ENCODE data around the gene IL17RE.

IL17RE gene

DNA sequence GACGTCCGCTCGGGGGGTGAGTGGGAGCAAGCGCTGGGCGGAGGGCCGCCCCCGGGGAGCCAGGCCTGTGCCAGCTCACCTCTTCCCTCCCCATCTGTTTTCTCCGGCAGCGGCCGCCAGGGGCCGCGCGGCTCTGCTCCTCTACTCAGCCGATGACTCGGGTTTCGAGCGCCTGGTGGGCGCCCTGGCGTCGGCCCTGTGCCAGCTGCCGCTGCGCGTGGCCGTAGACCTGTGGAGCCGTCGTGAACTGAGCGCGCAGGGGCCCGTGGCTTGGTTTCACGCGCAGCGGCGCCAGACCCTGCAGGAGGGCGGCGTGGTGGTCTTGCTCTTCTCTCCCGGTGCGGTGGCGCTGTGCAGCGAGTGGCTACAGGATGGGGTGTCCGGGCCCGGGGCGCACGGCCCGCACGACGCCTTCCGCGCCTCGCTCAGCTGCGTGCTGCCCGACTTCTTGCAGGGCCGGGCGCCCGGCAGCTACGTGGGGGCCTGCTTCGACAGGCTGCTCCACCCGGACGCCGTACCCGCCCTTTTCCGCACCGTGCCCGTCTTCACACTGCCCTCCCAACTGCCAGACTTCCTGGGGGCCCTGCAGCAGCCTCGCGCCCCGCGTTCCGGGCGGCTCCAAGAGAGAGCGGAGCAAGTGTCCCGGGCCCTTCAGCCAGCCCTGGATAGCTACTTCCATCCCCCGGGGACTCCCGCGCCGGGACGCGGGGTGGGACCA, 30.4 kb downstream of the IL17RE start (continued):
- TF ChIP-seq ZNF701 (tag by site-specific recombination; IDR thresholded peaks at IDR 0.05) (no peak), ZNF274 (IDR thresholded peaks at IDR 0.05; ENCODE audit: low read length) (no peak), ZNF274 (tag by site-specific recombination; IDR thresholded peaks at IDR 0.05; ENCODE audit: borderline replicate concordance) (no peak), ZNF140 (tag by site-specific recombination; IDR thresholded peaks at IDR 0.05) (no peak), ZNF529 (tag by site-specific recombination; IDR thresholded peaks at IDR 0.05; ENCODE audit: insufficient replicate concordance) (no peak), ZNF169 (tag by site-specific recombination; IDR thresholded peaks at IDR 0.05) (0 out of 2 replicates have a peak, but pooled peaks have one; percentile 39), TSHZ1 (tag by site-specific recombination; IDR thresholded peaks at IDR 0.05; ENCODE audit: borderline replicate concordance) (peak; percentile 25; the same call in 1 of the 2 replicates), ZEB2 (tag by site-specific recombination; IDR thresholded peaks at IDR 0.05) (peak; percentile 92), ZNF341 (tag by site-specific recombination; IDR thresholded peaks at IDR 0.05; ENCODE audit: low read depth) (peak; percentile 69), BCL6B (tag by site-specific recombination; IDR thresholded peaks at IDR 0.05) (no peak), KLF17 (tag by site-specific recombination; IDR thresholded peaks at IDR 0.05) (peak; percentile 88; the same call in 1 of the 2 replicates), ZNF214 (tag by site-specific recombination; IDR thresholded peaks at IDR 0.05; ENCODE audit: borderline replicate concordance) (no peak), ZNF654 (tag by site-specific recombination; IDR thresholded peaks at IDR 0.05; ENCODE audit: low read depth) (peak; percentile 38), ZNF10 (tag by site-specific recombination; IDR thresholded peaks at IDR 0.05) (no peak), ZNF660 (tag by site-specific recombination; IDR thresholded peaks at IDR 0.05) (peak; percentile 71; the same call in 1 of the 2 replicates), ZNF792 (tag by site-specific recombination; IDR thresholded peaks at IDR 0.05) (no peak), ZNF366 (tag by site-specific recombination; conservative IDR thresholded peaks at IDR 0.05) (no peak), ZFP69B (tag by site-specific recombination; IDR thresholded peaks at IDR 0.05) (no peak), ZNF561 (tag by site-specific recombination; IDR thresholded peaks at IDR 0.05; ENCODE audit: borderline replicate concordance) (no peak; the same call in none of the 2 replicates), IKZF3 (tag by site-specific recombination; IDR thresholded peaks at IDR 0.05) (no peak), PBX3 (CRISPR knock-in tag; IDR thresholded peaks at IDR 0.05) (no peak), ZNF175 (tag by site-specific recombination; IDR thresholded peaks at IDR 0.05) (no peak), ZNF433 (tag by site-specific recombination; IDR thresholded peaks at IDR 0.05; ENCODE audit: low read depth) (no peak), ZNF692 (tag by site-specific recombination; IDR thresholded peaks at IDR 0.05) (no peak), ZNF19 (tag by site-specific recombination; IDR thresholded peaks at IDR 0.05; ENCODE audit: low read depth) (no peak), EGR2 (tag by site-specific recombination; IDR thresholded peaks at IDR 0.05; ENCODE audit: low read depth) (peak; percentile 97), KLF8 (tag by site-specific recombination; IDR thresholded peaks at IDR 0.05) (peak; percentile 68; the same call in 1 of the 2 replicates), ZFHX2 (tag by site-specific recombination; conservative IDR thresholded peaks at IDR 0.05) (peak; percentile 96)
- TF ChIP-seq, protein P1, sequence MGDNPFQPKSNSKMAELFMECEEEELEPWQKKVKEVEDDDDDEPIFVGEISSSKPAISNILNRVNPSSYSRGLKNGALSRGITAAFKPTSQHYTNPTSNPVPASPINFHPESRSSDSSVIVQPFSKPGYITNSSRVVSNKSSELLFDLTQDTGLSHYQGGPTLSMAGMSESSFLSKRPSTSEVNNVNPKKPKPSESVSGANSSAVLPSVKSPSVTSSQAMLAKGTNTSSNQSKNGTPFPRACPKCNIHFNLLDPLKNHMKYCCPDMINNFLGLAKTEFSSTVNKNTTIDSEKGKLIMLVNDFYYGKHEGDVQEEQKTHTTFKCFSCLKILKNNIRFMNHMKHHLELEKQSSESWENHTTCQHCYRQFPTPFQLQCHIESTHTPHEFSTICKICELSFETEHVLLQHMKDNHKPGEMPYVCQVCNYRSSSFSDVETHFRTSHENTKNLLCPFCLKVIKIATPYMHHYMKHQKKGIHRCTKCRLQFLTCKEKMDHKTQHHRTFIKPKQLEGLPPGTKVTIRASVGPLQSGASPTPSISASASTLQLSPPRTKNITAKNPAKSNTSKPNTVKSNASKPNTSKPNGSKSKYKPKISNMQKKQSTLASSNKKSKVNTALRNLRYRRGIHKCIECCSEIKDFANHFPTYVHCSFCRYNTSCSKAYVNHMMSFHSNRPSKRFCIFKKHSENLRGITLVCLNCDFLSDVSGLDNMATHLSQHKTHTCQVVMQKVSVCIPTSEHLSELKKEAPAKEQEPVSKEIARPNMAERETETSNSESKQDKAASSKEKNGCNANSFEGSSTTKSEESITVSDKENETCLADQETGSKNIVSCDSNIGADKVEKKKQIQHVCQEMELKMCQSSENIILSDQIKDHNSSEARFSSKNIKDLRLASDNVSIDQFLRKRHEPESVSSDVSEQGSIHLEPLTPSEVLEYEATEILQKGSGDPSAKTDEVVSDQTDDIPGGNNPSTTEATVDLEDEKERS (tag by site-specific recombination; IDR thresholded peaks at IDR 0.05), result no peak
